K562 (cell line): Measurements from ENCODE around the gene BTD. TPM values are rescaled to one million over a fixed set of nuclear protein-coding genes. Genes with fewer than 3 reads are reported as not detected.

Experiments
- BCLAF1 ChIP-seq, 2 experiments: fragments of 450-650 bp in 1 of 2; IDR thresholded peaks; 2 replicates each; pipeline ENCODE4 v1.6.1; 2011 to 2017; ENCODE audit warnings: low read depth in 2 of 2, antibody characterized with exemption in 1 of 2, borderline replicate concordance in 1 of 2, low read length in 1 of 2, mild to moderate bottlenecking in 1 of 2, mixed read lengths in 1 of 2; ENCODE audit not compliant: control insufficient read depth in 1 of 2
- BRD9 ChIP-seq: fragments of 450-650 bp; IDR thresholded peaks from 2 replicates; pipeline ENCODE4 v1.6.1; 2018; ENCODE audit warnings: low read depth; ENCODE audit not compliant: partially characterized antibody
- CGGBP1 ChIP-seq: fragments of 250-450 bp; sonication (Bioruptor Pico); IDR thresholded peaks from 2 replicates; pipeline ENCODE4 v1.9.0; 2021; ENCODE audit warnings: mild to moderate bottlenecking
- CREB3 ChIP-seq: fragments of 450-650 bp; conservative IDR thresholded peaks from 2 replicates; pipeline ENCODE4 v1.6.1; 2016; ENCODE audit warnings: missing genetic modification characterization, low read depth, mild to moderate bottlenecking, missing compliant biosample characterization, moderate library complexity
- E2F1 ChIP-seq: sonication (generic); formaldehyde crosslinking; IDR thresholded peaks from 2 replicates; pipeline ENCODE4 v1.8.1; 2023; ENCODE audit warnings: mild to moderate bottlenecking, missing genetic modification reagents, moderate library complexity
- IRF9 ChIP-seq: fragments of 450-650 bp; IDR thresholded peaks from 2 replicates; pipeline ENCODE4 v1.6.1; 2016; ENCODE audit warnings: missing biosample characterization, missing genetic modification characterization
- KAT7 ChIP-seq: sonication (generic); formaldehyde crosslinking; IDR thresholded peaks from 2 replicates; pipeline ENCODE4 v1.8.0; 2022; ENCODE audit warnings: missing genetic modification reagents, mild to moderate bottlenecking, borderline replicate concordance
- KLF16 ChIP-seq: IDR thresholded peaks from 2 replicates; pipeline ENCODE4 v1.6.1; 2016; ENCODE audit warnings: antibody characterized with exemption
- NCOA6 ChIP-seq: fragments of 450-650 bp; IDR thresholded peaks from 2 replicates; pipeline ENCODE4 v1.6.1; 2017; ENCODE audit warnings: mild to moderate bottlenecking
- NELFE ChIP-seq: IDR thresholded peaks from 2 replicates; pipeline ENCODE4 v1.6.1; 2011; ENCODE audit warnings: mild to moderate bottlenecking; ENCODE audit not compliant: insufficient read depth, insufficient read length
- PHF21A ChIP-seq: fragments of 450-650 bp; IDR thresholded peaks from 2 replicates; pipeline ENCODE4 v1.6.1; 2017; ENCODE audit warnings: low read depth, borderline replicate concordance
- POLR2AphosphoS2 ChIP-seq: IDR thresholded peaks from 2 replicates; pipeline ENCODE4 v1.6.1; 2012; ENCODE audit warnings: low read length, improper control_type of control experiment
- PPARD ChIP-seq: fragments of 250-450 bp; sonication (Bioruptor Pico); IDR thresholded peaks from 2 replicates; pipeline ENCODE4 v1.8.0; 2022; ENCODE audit warnings: inconsistent platforms, mild to moderate bottlenecking, moderate library complexity
- RNF219 ChIP-seq: fragments of 250-450 bp; sonication (Bioruptor Pico); IDR thresholded peaks from 2 replicates; pipeline ENCODE4 v1.5.0; 2022; ENCODE audit warnings: mild to moderate bottlenecking
- RUNX1 ChIP-seq: sonication (generic); IDR thresholded peaks from 2 replicates; pipeline ENCODE4 v1.6.1; 2016; ENCODE audit warnings: antibody characterized with exemption, low read depth
- SMARCB1 ChIP-seq: IDR thresholded peaks from 2 replicates; pipeline ENCODE4 v1.6.1; 2011; ENCODE audit warnings: improper control_type of control experiment, low read depth; ENCODE audit not compliant: insufficient read length
- SRSF1 ChIP-seq: fragments of 200-400 bp; formaldehyde crosslinking; IDR thresholded peaks from 2 replicates; pipeline ENCODE4 v1.6.1; 2017; ENCODE audit warnings: mild to moderate bottlenecking, low read depth, low read length, moderate library complexity
- TAF1 ChIP-seq: IDR thresholded peaks from 2 replicates; pipeline ENCODE4 v1.6.1; 2011; ENCODE audit warnings: mild to moderate bottlenecking, low read length, moderate library complexity; ENCODE audit not compliant: insufficient read depth, control insufficient read depth, severe bottlenecking; ENCODE audit errors: extremely low read depth
- TAL1 ChIP-seq: fragments of 450-650 bp; IDR thresholded peaks from 2 replicates; pipeline ENCODE4 v1.6.1; 2016; ENCODE audit warnings: mild to moderate bottlenecking
- ZNF165 ChIP-seq: fragments of 250-450 bp; sonication (Bioruptor Pico); IDR thresholded peaks from 2 replicates; pipeline ENCODE4 v1.4.0; 2020; ENCODE audit warnings: borderline replicate concordance
- polyA plus RNA-seq, 8 experiments: library from polyadenylated mRNA; depleted of rRNA in 4 of 8; stranded (reverse) in 5 of 8; unstranded in 3 of 8; fragments of >200 nt; fragmentation: Nextera tagmentation in 2 of 8; fragmentation: Illumina TruSeq in 1 of 8; extraction: Ambion mirVana in 2 of 8; extraction: Trizol in 1 of 8; gene quantifications; 2 replicates each; pipeline versions ENCODE4 v1.2.1 to v1.2.3, GENCODE V29; 2011 to 2014; ENCODE audit warnings: inconsistent platforms in 1 of 8, missing spikeins in 1 of 8
- total RNA-seq, 7 experiments: library from RNA; depleted of rRNA in 6 of 7; stranded (reverse); fragments of >200 nt in 6 of 7; fragmentation: Illumina TruSeq in 2 of 7; extraction: Trizol in 2 of 7; gene quantifications; 2 replicates each; pipeline versions ENCODE4 v1.2.1 to v1.2.3, GENCODE V29; 2011 to 2021; ENCODE audit warnings: low replicate concordance in 1 of 7

BTD gene
- total and polyA plus RNA-seq, 9 of the 15 experiments (the other 6 are each of a cell fraction or from before 2014, with no cell fraction given): 6.6 to 26.2 (median 10.6) TPM

- TF ChIP-seq E2F1: no peak
- TF ChIP-seq KLF16: no peak
- TF ChIP-seq SMARCB1: no peak
- TF ChIP-seq NELFE: no peak
- no peak for TF ChIP-seq CGGBP1 (CRISPR knock-in tag)
- TF ChIP-seq CREB3 (tag): peak; percentile 49; the same call in 1 of the 2 replicates
- TF ChIP-seq ZNF165 (CRISPR knock-in tag): peak; percentile 95
- TF ChIP-seq PPARD: peak; percentile 98
- no peak for TF ChIP-seq BCLAF1 (IDR thresholded peaks at IDR 0.05; ENCODE audit: borderline replicate concordance in 1 of 2, control insufficient read depth in 1 of 2, low read depth in 2 of 2, low read length in 1 of 2)
- no peak for TF ChIP-seq TAF1
- no peak for TF ChIP-seq POLR2AphosphoS2
- TF ChIP-seq RUNX1: no peak
- TF ChIP-seq SRSF1: no peak
- peak; percentile 96 for TF ChIP-seq RNF219 (CRISPR knock-in tag)
- no peak for TF ChIP-seq NCOA6
- no peak for TF ChIP-seq PHF21A
- TF ChIP-seq KAT7 (CRISPR knock-in tag): no peak
- no peak for TF ChIP-seq TAL1
- no peak for TF ChIP-seq BRD9
- TF ChIP-seq IRF9 (tag): no peak
These were observed 9.6 kb upstream of the BTD start (continued) for GRCh38 chr3:15591928-15592327.
